Measurements from ENCODE around the gene C1orf232. TPM values are rescaled to one million over a fixed set of nuclear protein-coding genes. Genes with fewer than 3 reads are reported as not detected.

Gene C1orf232
- total and polyA plus RNA-seq, 2 experiments from 2014 or later, result not detected

DNA sequence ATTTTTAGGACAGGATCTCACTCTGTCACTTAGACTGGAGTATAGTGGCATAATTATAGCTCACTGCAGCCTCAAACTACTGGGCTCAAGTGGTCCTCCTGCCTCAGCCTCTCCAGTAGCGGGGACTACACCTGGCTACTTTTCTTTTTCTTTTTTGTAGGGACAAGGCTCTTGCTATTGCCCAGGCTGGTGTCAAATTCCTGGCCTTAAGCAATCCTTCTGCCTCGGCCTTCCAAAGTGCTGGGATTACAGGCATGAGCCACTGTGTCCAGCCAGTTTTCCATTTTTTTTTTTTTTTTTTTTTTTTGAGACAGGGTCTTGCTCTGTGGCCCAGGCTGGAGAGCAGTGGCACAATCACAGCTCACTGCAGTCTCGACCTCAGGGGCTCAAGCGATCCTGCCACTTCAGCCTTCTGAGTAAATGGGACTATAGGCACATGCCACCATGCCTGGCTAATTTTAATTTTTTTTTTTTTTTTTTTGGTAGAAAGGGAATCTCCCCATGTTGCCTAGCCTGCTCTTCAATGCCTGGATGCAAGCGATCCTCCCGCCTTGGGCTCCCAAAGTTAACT is 44.7 kb upstream of the C1orf232 start (continued):
- TF ChIP-seq, protein P1, sequence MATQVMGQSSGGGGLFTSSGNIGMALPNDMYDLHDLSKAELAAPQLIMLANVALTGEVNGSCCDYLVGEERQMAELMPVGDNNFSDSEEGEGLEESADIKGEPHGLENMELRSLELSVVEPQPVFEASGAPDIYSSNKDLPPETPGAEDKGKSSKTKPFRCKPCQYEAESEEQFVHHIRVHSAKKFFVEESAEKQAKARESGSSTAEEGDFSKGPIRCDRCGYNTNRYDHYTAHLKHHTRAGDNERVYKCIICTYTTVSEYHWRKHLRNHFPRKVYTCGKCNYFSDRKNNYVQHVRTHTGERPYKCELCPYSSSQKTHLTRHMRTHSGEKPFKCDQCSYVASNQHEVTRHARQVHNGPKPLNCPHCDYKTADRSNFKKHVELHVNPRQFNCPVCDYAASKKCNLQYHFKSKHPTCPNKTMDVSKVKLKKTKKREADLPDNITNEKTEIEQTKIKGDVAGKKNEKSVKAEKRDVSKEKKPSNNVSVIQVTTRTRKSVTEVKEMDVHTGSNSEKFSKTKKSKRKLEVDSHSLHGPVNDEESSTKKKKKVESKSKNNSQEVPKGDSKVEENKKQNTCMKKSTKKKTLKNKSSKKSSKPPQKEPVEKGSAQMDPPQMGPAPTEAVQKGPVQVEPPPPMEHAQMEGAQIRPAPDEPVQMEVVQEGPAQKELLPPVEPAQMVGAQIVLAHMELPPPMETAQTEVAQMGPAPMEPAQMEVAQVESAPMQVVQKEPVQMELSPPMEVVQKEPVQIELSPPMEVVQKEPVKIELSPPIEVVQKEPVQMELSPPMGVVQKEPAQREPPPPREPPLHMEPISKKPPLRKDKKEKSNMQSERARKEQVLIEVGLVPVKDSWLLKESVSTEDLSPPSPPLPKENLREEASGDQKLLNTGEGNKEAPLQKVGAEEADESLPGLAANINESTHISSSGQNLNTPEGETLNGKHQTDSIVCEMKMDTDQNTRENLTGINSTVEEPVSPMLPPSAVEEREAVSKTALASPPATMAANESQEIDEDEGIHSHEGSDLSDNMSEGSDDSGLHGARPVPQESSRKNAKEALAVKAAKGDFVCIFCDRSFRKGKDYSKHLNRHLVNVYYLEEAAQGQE (IDR thresholded peaks at IDR 0.05; ENCODE audit: unreplicated experiment), result no peak
- TF ChIP-seq EZH2 (IDR thresholded peaks at IDR 0.05; ENCODE audit: low read depth, unreplicated experiment), result no peak
- no peak for TF ChIP-seq ZNF331 (CRISPR knock-in tag; IDR thresholded peaks at IDR 0.05; ENCODE audit: low read depth)
- TF ChIP-seq NANOG (IDR thresholded peaks at IDR 0.05; ENCODE audit: borderline replicate concordance), result no peak
- TF ChIP-seq CREB1 (CRISPR knock-in tag; IDR thresholded peaks at IDR 0.05; ENCODE audit: low read depth), result no peak

- H3K36me3 ChIP-seq (ENCODE audit: insufficient read depth), result no peaks in the 10 kb centered on the region
- no peaks in the 10 kb centered on the region for H3F3A ChIP-seq (replicated peaks; ENCODE audit: low read depth)
- H3K27ac Mint-ChIP-seq, result no peak overlapping the region
- no peaks in the 10 kb centered on the region for H3K79me2 ChIP-seq (replicated peaks; ENCODE audit: insufficient read depth)
- H3K4me3 ChIP-seq, result no peak overlapping the region
- no peaks in the 10 kb centered on the region for H3K36me3 Mint-ChIP-seq (ENCODE audit: low read depth)
- H3K9me3 Mint-ChIP-seq, result no peaks in the 10 kb centered on the region
- no peaks in the 10 kb centered on the region for H3K27me3 ChIP-seq (ENCODE audit: insufficient read depth)
- H3K27ac ChIP-seq (ENCODE audit: low read depth), result no peak overlapping the region
- no peak overlapping the region for H3K4me3 Mint-ChIP-seq
- no peak for ATAC-seq
- H3K27me3 Mint-ChIP-seq (ENCODE audit: insufficient read depth, low read depth, poor library complexity), result no peaks in the 10 kb centered on the region
- no peaks in the 10 kb centered on the region for H4K20me1 ChIP-seq (replicated peaks; ENCODE audit: insufficient read depth)
- H3K4me2 ChIP-seq, result no peak overlapping the region
- peaks cover 7% of the 10 kb centered on the region; the same call in 2 of the 3 replicates for H3K4me1 Mint-ChIP-seq
- H2AFZ ChIP-seq, result no peak overlapping the region
- DNase-seq (ENCODE audit: low spot score), result no peak
- no peaks in the 10 kb centered on the region for H3K9me2 ChIP-seq (ENCODE audit: insufficient read depth)
- TF ChIP-seq, protein P2, sequence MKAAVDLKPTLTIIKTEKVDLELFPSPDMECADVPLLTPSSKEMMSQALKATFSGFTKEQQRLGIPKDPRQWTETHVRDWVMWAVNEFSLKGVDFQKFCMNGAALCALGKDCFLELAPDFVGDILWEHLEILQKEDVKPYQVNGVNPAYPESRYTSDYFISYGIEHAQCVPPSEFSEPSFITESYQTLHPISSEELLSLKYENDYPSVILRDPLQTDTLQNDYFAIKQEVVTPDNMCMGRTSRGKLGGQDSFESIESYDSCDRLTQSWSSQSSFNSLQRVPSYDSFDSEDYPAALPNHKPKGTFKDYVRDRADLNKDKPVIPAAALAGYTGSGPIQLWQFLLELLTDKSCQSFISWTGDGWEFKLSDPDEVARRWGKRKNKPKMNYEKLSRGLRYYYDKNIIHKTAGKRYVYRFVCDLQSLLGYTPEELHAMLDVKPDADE (IDR thresholded peaks at IDR 0.05), result no peak
- no peak for TF ChIP-seq STAT1 (IDR thresholded peaks at IDR 0.05; ENCODE audit: unreplicated experiment)
- no peak for TF ChIP-seq ZNF331 (CRISPR knock-in tag; IDR thresholded peaks at IDR 0.05; ENCODE audit: low read depth)
- no peak for TF ChIP-seq NANOG (IDR thresholded peaks at IDR 0.05; ENCODE audit: borderline replicate concordance)
- no peak for TF ChIP-seq EZH2phosphoT487 (IDR thresholded peaks at IDR 0.05; ENCODE audit: unreplicated experiment)
- no peak for TF ChIP-seq POLR2AphosphoS5 (IDR thresholded peaks at IDR 0.05; ENCODE audit: low read depth)
- no peak for TF ChIP-seq EZH2 (IDR thresholded peaks at IDR 0.05; ENCODE audit: low read depth, unreplicated experiment)
- no peaks in the 10 kb centered on the region for H3K4me1 ChIP-seq (ENCODE audit: insufficient read depth)
Observed at GRCh38 chr1:26212726-26213125, 44.0 kb upstream of the C1orf232 start.
